ENCODE data around the gene WWOX.

- no peak for TF ChIP-seq CTCF (IDR thresholded peaks at IDR 0.05)
- no peak for TF ChIP-seq POLR2A (IDR thresholded peaks at IDR 0.05)
Observed at GRCh38 chr16:78102122-78102660, 2.7 kb downstream of the WWOX start.
